ENCODE data around the gene PIGL.

GRCh38 chr17:16272111-16272840 lies 55.3 kb downstream of the PIGL start:
- TF ChIP-seq POLR2A (IDR thresholded peaks at IDR 0.05) (no peak), POLR2AphosphoS5 (IDR thresholded peaks at IDR 0.05) (no peak)
- TF ChIP-seq, protein P1, sequence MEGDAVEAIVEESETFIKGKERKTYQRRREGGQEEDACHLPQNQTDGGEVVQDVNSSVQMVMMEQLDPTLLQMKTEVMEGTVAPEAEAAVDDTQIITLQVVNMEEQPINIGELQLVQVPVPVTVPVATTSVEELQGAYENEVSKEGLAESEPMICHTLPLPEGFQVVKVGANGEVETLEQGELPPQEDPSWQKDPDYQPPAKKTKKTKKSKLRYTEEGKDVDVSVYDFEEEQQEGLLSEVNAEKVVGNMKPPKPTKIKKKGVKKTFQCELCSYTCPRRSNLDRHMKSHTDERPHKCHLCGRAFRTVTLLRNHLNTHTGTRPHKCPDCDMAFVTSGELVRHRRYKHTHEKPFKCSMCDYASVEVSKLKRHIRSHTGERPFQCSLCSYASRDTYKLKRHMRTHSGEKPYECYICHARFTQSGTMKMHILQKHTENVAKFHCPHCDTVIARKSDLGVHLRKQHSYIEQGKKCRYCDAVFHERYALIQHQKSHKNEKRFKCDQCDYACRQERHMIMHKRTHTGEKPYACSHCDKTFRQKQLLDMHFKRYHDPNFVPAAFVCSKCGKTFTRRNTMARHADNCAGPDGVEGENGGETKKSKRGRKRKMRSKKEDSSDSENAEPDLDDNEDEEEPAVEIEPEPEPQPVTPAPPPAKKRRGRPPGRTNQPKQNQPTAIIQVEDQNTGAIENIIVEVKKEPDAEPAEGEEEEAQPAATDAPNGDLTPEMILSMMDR (IDR thresholded peaks at IDR 0.05 in 8 of 11, conservative IDR thresholded peaks at IDR 0.05 in 3 of 11), result no peak

Data from spleen (tissue), 7 donors.